HK-2 (cell line): ENCODE measurements around the gene POLR1F.
A peak's percentile ranks its signal among the peaks of the same experiment; 100 is the strongest.
"Not testable (repeated sequence)": the region's sequence is repeated elsewhere in the genome, so short reads cannot be mapped to it uniquely, and the experiment has no call there.

Experiments used
- DNase-seq: peaks from one replicate; pipeline ENCODE4 v3.0.0-alpha.2; 2018; ENCODE audit not compliant: unreplicated experiment

POLR1F gene, protein sequence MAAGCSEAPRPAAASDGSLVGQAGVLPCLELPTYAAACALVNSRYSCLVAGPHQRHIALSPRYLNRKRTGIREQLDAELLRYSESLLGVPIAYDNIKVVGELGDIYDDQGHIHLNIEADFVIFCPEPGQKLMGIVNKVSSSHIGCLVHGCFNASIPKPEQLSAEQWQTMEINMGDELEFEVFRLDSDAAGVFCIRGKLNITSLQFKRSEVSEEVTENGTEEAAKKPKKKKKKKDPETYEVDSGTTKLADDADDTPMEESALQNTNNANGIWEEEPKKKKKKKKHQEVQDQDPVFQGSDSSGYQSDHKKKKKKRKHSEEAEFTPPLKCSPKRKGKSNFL

DNA sequence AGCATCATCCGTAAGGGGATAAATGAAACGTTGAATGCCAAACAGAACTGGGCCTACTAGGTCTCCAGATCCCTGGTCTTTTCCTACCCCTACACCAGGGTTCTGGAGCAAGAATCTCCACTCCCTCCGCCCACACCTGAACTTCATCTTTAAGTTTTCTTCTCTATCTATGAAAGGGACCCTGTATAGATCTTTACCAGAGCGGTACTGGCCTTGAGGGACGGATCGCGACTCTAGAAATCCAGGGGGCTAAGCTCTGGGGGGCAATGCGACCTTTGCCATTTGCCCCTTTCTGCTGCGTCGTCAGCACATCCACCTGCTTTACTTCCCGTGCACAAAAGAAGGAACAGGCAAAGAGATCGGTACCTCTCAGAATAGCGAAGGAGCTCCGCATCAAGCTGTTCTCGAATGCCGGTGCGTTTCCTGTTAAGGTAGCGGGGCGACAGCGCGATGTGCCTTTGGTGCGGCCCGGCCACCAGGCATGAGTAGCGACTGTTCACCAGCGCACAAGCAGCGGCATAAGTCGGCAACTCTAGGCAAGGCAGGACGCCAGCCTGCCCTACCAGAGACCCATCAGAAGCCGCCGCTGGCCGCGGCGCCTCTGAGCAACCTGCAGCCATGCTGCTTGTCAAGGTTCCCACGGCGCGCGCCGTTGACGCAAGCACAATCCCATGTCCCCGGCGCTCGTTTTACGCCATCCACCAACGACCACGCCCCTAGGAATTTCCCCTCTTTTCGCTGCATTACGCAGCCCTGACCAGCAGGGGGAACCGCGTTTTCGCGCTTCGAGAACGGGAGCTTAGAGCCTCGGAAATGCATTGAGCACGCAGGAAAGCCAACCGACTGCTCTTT is at the start of gene POLR1F:
Gene POLR1F, minus strand, starts transcription at position 641 of the 852 bp plus-strand sequence. Its CDS starts 21 bp downstream, at position 620.
- peak; percentile 97 for DNase-seq

DNA sequence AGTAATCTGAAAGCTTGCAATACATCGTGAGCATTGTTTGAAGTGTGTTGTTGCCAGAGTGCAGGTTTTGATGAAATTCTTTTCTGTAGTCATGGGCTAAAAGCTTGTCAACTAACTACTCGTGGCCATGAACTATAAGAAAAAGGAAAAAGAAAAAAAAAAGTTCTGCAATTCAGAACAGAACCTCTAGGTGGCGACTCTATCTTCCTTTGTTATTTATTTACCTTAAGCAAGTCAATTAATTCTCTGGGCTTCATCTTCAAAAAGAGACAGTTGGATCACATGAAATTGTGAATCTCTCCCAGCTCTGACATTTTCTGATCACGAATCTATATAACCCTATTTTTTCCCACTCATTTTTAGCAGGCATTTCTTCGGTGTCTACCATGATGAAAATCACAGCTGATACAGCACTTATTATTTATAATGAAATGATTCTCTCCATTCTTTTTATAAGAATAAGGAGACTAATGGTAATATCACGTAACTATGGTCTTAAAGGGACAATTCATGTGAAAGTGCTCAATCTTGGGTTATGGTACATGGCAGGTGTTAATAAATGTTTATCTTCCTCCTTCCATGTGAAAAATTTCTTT is 45.8 kb upstream of the POLR1F start:
- no peak for DNase-seq

DNA sequence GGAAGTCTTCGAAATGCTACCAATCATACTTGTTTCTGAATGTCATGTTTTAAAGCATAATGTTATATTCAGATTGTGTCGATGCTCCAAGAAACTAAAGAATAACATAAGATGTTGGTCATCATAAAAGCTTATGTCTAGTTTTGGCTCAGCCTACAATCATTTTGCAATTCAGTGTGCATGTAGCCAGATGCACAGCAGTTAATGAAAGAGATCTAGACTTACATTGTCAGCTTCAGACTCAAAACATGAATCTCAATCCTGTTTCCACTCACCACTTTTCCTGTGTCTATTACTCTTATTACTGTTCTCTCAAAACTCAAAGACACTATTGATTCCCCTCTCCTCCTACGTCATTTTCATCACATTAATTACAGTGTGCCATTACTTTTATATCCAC is 43.2 kb upstream of the POLR1F start:
- no peak for DNase-seq

DNA sequence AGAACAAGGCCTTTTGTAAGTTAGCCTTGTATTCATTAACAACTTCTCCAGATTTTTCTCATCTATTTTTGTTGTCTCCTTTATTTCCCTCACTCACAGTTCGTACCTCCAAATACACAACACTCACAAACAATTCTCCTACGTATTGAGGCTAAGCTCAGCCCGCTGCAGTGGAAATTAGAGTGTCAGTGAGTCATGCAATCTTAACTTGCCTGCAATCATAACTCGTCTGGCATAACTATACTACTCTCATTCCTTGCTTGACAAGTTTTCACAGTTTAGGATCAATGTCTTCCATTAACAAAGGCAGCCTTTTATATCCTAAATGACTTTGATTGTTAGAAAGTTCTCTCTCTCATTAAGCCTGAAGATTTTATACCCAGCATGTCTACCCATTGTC is 40.8 kb upstream of the POLR1F start:
- no peak for DNase-seq

DNA sequence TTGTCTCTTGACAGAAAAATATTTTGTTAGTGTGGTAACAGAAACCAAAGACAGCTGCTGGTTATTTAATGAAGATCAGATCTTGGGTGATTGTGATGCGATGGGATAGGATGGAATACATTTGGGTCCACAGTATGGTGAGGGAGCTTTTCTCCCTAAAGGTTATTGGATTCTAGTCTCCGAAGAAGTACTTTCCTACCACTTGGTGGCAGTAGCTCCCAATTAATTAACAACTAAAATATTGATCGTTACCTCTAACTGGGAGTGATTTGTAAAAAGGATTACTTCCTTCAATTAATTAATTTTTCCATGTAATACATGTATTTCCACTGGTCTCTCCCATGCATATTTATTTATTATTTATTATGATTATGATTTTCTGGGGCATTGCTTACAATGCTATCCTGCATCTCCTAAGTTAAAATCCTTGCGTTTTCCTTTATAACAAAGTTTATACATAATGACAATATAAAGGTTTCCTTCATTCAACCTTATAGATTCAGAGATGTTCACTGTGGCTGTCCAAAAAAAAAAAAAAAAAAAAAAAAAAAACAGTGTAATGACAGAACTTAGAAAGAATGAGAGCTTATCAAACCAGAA is 39.0 kb upstream of the POLR1F start:
- DNase-seq = no peak

DNA sequence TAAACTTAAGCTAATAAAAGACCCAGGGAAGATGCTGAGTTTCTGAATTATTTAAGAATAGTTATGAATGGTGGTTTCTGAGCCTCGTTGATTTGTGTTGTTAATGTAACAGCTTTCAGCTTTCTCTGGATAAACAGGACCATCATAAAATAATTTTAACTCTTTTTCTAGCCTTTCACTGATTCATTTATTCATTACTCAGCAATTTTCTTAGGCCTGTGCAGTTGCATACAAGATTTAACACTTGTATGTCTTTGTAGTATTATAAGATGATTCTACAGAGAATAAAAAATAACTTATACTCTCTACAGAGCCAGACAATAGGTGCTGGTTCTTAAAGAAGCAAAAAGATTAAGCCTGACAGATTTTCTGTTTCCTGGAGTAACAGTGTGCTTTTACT is 35.2 kb upstream of the POLR1F start:
- no peak for DNase-seq

DNA sequence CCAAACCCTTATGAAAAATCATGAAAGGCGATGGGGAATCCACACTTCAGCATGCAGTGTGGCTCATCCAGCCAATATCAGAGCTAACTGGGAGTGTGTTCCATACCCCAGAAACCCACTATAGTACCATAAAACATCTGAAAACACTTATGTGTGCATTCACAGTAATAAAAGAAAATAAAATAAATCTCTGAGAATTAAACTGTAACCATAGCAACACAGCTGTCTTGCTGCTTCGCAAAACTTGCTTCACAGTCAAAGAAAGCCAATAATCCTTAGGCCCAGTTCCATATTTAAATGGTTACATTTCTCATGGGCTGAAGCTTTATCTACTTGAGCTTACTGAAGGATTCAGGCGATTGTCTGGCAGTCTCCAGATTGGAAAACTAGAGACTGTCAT is 19.9 kb upstream of the POLR1F start:
- DNase-seq = no peak

DNA sequence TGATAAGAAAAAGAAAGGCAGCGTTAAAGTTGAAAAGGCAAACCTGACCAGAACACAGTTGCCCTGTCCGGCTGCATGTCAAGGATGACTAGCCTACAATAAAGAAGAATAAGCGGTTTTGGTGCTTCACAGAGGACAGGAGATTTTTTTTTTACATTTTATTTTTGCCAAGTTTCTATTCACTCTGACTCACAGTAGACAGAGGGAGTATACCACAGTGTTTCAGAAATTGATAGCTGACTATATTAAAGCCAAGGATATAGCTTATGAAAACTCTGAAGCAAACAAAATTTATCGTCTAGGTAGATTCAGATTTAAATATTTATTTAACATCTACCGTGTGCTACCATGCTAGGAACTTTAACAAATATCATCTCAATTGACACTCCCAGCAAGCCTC is 16.9 kb upstream of the POLR1F start:
- DNase-seq = no peak

DNA sequence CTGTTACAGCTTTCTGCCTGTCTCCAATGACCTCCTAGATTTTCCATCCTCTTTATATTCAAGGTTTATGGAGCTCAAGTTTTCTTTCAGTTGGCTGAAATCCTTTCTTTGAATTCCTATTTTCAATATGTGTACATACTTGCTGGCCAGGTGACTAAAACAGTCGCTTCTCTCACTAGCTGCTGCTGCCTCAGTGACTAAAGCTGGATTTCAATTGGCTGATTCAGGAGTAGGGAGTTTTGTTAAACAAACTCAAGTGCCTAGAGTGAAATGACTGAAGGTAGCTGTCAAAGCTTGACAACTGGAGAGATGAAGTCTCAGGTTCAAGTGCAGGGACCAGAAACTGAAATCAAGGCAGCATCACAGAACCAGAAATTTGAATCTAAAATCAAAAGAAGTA is 6.7 kb upstream of the POLR1F start:
- DNase-seq = no peak

DNA sequence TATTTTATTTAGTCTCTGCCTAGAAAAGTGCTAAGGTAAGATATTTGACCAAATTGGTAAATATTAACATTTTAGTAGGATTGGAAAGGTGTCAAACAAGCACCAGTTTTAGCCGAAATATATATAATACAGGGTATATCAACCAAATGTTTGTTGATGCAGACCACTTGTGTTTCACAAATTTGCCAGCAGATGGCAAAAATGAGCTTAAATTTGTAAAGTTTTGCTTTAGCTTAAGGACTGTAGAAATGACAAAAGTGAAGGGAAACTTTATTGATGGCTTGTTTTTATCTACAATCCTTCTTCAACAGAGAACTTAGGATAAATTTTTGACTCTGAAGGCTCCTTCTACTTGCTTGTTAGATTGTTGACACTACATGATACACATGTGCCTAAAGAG is 4.8 kb upstream of the POLR1F start:
- DNase-seq = no peak

DNA sequence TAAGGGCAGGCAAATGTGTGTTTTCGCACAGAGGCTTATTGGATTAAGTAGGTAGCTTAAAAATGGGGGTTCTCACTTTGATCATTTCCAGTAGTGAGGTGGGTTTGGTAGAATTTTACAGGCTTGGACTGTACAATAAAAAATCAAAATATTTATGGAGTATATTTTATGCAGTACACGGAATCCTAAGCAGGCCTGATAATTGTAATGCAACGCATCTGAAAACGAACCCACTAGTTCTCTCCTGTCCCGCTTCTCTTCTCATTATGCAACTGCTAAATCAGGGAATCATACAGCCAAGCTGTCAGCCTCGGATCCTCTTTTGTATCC is 377 bp upstream of the POLR1F start:
- DNase-seq = no peak

DNA sequence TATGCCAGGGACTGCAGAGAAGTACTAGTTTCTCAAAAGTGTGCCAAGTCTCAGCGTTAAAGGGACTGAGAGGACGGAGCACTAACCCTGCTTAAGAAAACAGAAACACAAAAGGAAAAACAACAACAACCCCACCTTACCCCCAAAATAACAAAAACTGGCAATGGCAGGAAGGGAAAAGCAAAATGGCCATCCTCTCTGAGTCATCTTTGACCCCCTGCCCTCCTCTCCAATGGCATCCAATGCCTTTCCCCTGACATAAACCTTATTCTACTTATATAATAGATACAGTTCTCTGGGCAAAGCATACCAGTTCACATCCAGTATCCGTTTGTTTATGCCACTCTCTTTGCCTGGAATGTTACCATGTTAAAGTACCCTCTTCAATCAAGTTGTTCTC is 1.6 kb downstream of the POLR1F start:
- no peak for DNase-seq

DNA sequence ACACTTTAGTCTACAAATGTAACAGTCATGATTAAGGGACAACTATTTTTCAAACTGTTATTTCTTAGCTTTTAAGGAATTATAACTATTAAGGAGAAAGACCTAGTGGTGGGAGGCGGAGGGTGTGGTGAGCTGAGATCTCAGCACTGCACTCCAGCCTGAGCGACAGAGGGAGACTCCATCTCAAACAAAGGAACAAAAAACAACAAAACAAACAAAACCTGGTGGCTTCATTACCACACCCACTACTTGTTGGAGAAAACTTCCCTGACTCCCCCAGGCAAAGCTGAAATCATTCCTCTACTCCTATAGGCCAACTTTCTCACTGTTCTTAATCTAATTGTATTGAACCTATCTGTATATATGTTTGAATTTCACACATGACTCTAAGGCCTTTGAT is 3.2 kb downstream of the POLR1F start:
- DNase-seq = no peak

DNA sequence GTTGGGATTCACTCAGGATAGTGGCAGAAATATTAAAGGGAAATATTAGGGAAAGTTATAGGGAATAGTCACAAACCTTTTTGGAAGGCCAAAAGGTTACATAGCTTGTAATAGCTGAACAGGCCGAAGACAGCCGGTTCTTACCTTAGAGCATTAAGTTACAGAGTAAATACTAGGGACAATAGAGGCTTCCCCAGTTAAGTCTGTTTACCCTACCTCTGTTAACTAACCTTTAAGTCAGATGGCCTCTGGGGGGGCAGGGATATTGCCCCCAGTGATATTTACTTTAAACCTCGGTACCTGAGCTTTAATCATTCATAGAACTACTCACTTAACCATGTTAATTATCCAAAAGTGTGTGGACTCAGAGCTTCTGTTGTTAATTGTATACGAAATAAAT is 7.4 kb downstream of the POLR1F start:
- no peak for DNase-seq

DNA sequence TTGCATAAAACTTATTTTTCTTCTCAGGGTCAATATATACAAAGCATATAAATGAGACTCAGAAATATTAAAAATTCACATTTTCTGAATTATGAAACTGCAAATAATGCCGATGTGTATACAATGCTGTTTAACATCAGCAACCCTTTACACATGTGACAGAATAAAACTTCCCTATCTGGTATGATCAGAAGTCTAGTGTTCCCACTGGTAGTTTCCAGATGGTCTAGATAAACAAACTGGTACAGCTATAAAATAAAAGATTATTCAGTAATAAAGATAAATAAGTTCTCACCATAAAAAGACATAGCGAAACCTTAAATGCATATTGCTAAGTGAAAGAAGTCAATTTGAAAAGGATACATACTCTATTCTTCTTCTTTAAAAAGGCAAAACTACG is 7.9 kb downstream of the POLR1F start:
- DNase-seq = no peak

DNA sequence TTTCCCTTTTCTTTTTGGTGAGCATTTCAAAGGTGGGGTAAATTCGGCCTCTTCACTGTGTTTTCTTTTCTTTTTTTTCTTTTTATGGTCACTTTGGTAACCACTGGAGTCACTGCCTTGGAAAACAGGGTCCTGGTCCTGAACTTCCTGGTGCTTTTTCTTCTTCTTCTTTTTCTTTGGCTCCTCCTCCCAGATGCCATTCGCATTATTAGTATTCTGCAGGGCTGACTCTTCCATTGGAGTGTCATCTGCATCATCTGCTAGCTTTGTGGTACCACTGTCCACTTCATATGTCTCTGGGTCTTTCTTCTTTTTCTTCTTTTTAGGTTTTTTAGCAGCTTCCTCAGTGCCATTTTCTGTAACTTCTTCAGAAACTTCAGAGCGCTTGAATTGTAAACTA is 10.5 kb downstream of the POLR1F start:
- no peak for DNase-seq

DNA sequence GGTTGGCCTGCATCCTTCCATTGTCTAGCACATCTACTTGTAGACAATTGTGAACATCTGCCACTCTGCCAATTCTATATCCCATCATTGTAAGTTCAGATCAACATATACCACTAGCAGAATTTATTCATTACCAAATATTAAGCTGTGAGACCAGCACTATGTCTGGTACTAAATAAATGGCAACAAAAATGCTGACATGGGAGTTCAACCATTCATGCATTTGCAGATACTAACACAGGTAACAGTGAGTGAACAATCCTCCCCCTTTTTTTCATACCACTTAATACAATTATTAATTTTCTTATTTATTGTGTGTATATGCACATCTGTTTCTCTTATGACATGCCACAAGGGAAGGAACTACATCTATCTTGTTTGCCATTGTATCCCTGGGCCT is 11.9 kb downstream of the POLR1F start:
- DNase-seq = no peak

DNA sequence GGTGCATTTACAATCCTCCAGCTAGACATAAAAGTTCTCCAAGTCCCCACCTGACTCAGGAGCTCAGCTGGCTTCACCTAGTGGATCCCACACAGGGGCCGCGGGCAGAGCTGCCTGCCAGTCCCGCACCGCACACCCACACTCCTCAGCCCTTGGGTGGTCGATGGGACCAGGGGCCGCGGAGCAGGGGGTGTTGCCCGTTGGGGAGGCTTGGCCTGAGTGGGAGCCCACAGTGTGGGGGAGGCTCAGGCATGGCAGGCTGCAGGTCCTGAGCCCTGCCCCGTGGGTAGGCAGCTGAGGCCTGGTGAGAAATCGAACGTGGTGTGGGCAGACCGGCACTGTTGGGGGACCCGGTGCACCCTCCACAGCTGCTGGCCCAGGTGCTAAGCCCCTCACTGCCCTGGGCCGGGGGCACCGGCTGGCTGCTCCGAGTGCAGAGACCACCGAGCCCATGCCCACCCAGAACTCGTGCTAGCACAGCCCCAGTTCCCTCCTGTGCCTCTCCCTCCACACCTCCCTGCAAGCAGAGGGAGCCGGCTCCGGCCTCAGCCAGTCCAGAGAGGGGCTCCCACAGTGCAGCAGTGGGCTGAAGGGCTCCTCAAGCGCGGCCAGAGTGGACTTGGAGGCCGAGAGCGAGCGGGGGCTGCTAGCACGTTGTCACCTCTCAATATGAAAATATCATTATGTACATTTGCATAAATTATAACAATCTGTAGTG is 16.6 kb downstream of the POLR1F start:
- DNase-seq = no peak

DNA sequence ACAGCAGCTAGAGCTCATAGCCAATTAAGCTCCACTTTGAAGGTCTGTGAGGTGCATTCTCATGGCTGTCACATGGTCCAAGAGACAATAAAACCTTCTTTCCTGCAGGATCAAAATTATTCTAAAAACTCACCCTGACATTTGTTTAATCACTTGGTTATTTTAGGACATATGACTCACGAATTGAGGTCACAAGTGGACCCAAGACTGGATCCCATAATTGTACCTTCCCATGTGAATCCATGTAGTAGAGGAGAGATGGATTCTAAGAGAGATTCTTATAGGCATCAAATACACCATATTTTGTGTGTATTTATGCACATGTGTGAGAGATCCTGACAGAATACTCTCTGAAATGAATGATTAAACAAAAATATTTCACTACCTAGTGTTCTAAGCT is 18.1 kb downstream of the POLR1F start:
- no peak for DNase-seq

DNA sequence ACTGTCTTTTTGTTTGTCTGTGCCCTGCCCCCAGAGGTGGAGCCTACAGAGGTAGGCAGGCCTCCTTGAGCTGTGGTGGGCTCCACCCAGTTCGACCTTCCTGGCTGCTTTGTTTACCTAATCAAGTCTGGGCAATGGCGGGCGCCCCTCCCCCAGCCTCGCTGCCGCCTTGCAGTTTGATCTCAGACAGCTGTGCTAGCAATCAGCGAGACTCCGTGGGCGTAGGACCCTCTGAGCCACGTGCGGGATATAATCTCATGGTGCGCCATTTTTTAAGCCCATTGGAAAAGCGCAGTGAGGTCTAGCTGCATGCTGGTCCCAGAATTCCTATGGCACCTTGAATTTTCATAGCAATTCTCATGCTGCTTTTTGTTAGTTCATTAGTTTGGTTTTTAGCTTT is 19.7 kb downstream of the POLR1F start:
- DNase-seq = not testable (repeated sequence)

DNA sequence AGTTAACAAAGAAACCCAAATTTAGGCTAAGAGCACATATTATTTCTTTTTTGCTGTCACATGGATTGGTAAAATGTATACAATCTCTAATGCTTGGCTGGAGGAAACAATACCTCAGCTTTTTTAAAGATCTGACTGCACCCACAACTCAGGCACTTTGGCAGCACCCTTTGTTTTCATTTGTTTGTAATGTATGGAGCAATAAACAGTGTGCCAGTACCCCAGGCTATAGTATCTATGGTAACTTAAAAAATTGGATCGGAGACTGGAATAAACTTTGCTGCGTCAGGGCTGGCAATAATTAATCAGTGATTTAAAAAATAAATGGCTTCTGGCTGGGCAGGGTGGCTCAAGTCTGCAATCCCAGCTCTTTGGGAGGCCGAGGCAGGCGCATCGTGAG is 27.2 kb downstream of the POLR1F start:
- DNase-seq = no peak

DNA sequence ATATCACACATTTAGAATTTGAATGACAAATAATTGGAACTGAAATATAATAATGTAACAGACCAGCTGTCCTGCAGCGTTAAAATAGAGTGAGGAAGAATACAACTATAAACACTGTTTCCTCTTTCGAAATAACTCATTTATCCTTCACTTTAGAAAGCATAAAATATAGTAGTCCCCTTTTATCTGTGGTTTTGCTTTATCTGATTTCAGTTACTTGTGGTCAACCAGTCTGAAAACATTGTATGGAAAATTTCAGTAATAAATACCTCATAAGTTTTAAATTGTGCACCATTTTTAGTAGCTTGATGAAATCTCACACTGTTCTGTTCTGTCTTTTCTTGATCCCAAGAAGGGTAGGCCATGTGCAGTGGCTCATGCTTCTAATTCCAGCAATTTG is 31.7 kb downstream of the POLR1F start:
- DNase-seq = no peak
